Measurements from ENCODE around the gene LCE4A.

DNA sequence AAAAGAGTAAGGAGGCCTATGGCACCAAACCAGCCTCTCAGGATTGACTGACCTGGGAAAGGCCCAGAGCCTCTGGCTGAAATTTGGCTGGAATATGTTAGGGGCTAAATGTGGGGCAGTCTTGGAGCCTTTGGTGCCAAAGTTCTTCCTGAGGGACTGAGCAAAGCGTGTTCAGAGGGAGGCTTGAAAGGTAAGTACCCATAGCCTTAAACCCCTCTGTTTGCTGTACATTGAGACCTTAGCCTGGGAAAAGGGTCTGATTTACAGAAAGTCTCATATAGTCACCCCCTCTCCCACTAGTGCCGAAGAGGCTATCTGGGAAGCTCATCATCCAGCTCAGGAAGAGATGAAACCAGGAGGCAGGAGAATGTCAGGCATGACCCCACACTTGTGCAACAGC lies at the start of gene LCE4A:
- TF ChIP-seq, protein P1, sequence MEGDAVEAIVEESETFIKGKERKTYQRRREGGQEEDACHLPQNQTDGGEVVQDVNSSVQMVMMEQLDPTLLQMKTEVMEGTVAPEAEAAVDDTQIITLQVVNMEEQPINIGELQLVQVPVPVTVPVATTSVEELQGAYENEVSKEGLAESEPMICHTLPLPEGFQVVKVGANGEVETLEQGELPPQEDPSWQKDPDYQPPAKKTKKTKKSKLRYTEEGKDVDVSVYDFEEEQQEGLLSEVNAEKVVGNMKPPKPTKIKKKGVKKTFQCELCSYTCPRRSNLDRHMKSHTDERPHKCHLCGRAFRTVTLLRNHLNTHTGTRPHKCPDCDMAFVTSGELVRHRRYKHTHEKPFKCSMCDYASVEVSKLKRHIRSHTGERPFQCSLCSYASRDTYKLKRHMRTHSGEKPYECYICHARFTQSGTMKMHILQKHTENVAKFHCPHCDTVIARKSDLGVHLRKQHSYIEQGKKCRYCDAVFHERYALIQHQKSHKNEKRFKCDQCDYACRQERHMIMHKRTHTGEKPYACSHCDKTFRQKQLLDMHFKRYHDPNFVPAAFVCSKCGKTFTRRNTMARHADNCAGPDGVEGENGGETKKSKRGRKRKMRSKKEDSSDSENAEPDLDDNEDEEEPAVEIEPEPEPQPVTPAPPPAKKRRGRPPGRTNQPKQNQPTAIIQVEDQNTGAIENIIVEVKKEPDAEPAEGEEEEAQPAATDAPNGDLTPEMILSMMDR (IDR thresholded peaks at IDR 0.05): no peak
- TF ChIP-seq POLR2A (IDR thresholded peaks at IDR 0.05): no peak

All from Peyer's patch (tissue), 4 donors.